Activated gamma-delta T cell (primary cell): ENCODE data around the gene PPP1R15B.

Source experiments
- DNase-seq: peaks from one replicate; lab custom pipeline; 2025; lab: John Stamatoyannopoulos, UW

The PPP1R15B gene

DNA sequence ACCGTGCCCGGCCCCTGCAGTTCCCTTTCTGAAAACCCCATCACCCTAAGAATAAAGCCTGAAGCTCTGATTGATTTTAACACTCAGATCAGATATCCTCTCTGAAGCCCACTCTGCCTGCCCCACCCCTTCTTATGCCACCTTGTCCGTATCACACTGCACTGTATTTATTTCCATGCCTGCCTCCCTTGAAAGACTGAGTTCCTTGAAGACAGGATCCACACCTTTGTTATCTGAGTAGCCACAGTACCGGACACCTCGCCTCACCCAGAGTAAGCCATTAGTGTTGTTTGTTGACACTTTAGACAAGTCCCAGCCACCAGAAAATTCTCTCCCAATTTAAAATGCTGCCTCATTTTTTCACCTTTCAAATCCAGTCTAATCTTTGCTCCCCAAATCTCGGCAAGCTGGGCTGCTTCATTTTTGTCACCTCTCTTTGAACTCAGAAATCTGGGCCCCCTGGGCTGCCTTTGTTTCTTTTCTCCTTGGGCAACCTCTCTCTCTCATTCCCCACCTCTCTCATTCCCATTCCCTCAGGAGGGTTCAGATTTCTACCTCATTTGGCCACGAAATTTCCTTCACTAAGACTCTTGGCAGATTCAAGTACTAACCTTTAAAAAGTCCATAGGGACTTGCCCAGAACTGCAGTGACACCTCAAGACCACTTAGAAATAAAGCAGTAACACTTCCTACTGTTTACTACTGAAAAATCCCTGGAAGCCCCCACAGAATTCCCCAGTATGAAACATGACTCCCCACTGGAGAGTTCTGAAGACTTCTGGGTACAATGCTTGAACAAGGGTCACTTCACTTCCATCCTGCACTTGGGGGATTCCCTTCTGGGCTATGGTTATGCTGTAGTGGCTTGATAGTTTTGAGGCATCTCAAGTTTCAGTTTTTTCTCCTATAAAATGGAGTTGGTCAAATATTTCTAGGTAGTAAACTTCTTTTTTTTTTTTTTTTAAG is 8.7 kb upstream of the PPP1R15B start:
- no peak for DNase-seq

DNA sequence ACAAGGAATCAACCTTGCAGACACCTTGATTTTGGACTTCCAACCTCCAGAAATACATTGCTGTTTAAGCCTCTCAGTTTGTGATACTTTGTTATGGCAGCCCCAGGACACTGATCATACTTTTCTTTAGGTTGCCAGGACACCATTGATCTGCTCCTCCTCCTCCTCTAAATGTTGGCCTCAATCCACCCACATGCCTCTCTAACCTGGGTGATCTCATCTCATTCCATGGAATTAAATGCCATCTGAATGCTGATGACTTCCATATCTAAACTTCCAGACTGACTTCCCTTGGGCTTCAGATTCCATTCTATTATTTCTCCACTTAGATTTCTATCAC is 7.4 kb upstream of the PPP1R15B start:
- DNase-seq = no peak

DNA sequence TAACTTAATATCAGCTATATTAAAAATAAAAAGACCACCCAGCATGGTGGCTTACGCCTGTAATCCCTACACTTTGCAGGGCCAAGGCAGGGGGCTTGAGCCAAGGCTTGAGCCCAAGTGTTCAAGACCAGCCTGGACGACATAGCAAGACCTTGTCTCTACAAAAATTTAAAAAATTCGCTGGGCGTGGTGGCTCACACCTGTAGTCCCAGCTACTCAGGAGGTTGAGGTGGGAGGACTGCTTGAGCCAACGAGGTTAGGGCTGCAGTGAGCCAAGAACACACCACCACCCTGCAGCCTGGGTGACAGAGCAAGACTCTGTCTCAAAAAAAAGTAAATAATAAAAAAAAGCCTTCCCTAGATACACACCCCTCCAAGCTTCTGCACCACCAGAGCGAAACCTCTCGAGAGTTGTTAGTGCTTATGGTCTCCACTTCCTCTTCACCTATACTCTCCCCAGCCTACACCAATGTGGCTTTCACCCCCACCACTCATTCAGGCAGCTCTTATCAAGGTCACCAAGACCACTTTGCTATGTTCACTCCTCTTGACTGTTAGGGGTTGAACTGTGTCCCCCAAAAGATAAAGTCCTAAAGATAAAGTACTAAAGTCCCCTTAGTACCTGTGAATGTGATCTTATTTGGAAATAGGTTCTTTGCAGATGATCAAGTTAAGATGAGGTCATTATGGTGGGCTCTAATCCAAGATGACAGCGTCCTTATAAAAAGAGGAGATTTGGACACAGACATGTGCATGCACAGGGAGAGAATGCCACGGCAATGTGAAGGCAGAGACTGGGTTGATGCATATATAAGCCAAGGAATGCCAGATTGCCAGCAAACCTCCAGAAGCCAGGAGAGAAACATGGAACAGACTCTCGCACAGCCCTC is 6.8 kb upstream of the PPP1R15B start:
- DNase-seq = no peak

DNA sequence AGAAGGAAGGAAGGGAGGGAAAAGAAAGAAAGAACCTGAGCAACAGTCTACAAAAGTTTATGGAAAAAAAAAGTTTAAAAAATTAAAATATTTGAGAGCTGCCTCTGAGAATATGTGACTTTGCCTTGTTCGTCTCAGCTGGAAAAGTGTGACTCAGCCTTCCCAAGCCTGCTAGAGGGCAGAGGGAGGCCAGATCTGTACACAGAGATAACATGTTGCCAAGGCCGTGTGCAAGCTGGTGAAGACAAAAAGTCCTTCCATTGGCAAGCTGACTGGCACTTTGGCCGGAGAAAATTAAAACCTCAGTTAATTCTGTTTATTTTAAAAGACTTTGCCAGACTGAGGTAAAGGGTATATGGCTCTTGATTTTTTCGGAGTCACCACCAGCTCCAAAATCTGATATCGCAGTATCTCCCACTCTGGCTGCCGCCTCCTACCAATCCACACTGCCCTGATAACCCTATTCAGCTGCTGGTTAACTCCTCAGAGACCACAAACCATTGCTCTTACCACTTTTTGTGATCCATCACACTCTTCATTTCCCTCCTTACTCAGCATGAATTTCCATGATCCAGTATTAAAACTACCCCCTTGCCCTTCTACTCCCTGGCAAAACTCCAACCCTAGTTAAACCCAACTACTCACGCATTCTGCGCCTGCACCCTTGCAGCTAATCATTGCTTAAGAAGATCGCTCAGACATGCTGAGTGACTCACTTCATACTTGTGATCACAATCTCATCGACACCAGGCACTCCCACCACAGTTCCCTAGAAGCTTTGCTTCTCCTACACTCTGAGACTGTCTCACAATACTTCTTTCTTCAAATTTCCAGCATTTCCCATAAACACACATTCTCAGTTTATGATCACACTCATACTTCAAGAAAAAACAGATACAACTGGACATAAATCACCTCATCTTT is 5.7 kb upstream of the PPP1R15B start:
- DNase-seq = no peak

DNA sequence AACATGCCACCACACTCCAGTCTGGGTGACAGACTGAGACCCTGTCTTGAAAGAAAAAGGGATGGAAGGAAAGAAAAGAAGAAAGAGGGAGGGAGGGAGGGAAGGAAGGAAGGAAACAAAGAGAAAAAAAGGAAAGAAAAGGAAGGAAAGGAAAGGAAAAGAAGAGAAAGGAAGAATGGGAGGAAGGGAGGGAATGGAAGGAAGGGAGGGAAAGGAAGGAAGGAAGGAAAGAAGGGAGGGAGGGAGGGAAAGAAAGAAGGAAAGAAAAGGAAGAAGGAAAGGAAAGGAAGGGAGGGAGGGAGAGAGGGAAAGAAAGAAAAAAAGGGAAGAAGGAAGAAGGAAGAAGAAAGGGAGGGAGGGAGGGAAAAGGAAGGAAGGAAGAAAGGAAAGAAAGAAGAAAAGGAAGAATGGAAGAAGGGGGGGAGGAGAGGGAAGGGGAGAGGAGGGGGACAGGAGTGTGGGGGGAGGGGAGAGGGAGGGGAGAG is 5.0 kb upstream of the PPP1R15B start:
- DNase-seq = no peak

DNA sequence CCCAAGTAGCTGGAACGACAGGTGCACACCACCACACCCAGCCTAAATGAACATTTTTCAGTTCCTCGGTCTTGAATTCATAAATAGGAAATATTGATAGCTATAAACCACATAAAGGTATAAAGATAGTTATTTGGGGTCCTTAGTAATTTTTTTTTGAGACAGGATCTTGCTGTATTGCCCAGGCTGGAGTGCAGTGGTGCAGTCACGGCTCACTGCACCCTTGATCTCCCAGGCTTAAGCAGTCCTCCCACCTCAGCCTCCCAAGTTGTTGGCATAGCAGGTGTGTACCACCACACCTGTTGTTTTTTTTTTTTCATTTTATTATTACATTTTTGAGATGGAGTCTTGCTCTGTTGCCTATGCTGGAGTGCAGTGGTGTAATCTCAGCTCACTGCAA is 3.7 kb upstream of the PPP1R15B start:
- DNase-seq = no peak

DNA sequence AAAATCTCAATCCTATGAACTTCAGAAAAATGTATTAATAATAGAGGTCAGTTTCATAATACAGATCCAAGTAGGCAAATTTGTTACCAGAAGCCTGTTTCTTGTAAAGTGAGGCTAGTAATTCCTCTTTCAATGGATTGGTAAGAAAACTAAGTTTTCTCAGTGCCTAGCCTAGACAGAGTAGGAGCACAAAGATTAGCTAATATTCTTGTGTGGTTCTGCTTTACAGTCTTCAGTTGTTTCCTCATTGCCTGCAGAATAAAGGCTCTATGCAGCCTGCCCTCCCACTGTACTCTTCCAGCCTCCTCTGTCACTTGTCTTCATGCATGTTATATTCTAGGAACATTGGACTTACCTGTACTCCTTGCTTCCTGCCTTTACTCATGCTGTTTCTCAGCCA is 2.4 kb upstream of the PPP1R15B start:
- no peak for DNase-seq

DNA sequence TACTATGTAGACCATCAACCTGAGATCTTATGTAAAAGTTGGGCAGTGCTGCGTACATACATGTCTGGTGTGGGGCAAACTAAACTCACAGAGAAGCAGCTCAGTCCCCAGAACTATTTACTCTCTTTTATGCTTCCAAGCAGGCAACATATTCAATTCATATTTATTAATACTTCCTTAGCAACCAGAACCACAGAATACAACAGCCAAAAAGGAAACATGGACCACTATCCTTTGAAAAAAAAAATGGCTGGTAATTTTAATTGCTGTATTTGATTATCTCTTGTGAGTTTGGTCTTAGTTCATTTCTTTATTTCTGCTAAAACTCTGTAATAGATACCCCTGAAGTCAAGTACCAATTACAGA is 1.5 kb upstream of the PPP1R15B start:
- DNase-seq = no peak

DNA sequence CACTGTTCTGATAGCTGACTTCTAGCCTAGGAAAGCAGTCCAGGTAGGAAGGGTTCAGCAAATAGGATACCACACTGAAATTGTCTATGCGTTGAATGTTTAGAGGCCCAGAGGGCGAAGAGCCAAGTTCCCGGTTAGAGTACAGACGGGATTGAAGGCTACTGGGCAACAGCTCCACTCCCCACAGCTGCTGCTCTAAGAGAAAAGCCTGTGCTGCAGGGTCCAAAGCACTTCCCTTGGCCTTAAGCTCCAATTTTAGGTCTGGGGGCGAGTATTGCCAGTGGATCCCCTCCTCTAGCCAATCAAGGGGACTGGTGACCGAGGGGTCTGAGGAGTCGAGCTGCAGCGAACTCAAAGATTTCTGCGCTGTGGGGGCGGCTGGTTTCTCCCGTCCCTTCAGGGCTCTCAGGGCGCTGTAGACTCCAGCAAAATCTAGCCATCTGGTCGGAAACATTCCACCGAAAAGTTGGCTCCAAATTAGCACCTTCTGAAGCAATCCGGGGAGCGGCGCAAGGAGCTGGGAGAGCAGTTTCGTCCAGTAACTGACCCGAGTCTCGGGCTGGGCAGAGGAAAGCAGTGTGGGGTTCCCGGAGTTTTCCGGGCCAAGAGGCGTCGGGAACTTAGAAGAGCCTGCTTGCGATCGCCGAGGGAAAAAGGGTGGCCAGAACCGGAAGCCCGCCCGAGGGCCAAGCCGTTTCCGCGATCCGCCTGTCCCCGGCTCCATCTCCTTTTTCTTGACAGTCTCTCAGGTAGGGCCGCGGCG is 748 bp downstream of the PPP1R15B start:
- DNase-seq = no peak

DNA sequence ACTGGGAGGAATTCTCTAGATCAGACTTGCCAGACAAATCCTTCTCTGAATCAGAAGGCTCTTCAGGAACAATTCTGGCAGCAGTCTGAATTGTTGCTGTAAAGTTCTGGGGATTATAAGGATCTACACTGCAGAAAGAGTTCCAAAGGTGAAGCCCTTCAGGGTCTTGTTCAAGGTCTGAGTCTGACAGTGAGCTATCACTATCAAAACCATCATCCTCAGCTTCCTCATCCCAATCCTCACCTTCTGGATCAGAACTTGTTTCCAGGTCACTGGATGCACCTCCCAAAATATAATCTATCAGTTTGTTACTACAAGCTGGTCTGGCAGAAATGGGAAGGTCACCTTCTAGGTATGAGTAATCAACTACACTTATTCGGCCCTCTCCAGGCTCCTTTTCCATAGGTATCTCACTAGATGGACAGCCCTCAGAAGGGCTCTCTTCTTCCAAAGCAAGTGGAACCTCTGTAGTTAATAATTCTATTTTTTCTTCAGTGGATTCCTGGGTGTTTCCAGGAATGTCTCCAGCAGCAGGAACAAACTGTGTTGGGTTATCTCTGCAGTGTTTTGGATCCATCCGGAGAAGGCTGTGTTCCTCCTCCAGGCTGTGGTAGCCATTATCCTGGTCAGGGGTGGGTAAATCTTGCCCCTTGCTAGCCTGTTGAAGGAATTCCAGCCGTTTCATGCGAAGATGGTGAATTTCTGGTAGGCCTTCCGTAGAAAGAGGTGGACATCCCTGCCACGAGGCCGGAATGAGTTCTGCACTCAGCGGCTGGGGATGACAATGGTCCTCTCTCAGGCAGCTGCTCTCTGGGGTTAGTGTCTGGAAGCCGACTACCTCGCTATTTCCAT is 1.6 kb downstream of the PPP1R15B start:
- no peak for DNase-seq

DNA sequence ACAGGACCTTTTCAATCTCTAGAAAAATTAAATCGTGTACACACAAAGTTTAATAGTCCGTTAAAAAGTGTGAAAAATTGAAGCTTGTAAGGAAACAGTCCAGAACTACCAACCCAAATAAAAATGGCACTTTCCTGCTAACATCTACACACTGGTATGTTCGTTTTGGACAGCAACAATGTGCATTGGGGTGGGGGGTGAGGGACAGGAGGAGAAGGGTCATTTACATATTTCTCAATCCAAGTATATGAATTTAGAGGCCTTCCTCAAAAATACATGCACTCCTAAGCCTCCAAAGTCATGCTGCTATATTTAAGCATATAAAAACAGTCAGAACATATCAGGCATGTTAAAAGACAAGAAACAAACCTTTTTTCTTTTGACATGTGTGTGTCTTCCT is 2.5 kb downstream of the PPP1R15B start:
- no peak for DNase-seq

DNA sequence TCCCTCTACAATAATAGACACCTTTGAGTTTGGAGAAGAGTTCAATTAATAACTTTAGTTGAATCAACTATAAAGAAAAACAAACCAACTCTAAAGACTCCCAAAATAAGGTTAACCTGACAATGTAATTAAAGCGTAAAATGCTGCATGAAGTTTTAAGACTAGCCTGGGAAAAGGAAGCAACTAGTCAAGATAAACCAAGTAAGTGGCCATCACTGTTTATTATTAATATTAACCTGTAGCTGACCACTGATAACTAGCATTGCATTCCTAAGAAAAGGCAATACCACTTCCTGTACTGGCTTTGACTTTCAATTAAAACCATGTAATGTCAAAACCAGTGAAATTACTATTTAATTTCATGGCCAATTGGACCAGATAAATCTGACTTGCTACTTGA is 3.0 kb downstream of the PPP1R15B start:
- DNase-seq = no peak

DNA sequence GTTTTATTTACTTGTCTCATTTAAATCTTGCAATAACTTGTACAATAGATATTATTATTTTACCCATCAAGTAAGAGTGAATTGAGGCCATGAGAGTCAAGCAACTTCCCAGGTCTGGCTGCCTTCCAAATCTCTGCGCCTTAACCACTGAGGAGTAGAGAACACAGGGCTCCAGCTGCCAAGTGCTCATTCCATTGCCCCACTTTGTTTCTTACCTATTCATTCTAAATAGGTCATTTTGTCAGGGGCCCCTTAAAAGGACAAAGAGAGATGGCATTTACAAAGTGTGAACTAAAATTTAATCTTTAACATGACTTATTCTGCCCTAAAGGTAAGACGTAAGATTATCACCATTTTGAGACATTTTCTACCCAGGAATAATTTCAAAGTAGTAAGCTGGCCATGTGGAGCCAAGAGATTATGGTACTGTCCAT is 3.5 kb downstream of the PPP1R15B start:
- DNase-seq = no peak

DNA sequence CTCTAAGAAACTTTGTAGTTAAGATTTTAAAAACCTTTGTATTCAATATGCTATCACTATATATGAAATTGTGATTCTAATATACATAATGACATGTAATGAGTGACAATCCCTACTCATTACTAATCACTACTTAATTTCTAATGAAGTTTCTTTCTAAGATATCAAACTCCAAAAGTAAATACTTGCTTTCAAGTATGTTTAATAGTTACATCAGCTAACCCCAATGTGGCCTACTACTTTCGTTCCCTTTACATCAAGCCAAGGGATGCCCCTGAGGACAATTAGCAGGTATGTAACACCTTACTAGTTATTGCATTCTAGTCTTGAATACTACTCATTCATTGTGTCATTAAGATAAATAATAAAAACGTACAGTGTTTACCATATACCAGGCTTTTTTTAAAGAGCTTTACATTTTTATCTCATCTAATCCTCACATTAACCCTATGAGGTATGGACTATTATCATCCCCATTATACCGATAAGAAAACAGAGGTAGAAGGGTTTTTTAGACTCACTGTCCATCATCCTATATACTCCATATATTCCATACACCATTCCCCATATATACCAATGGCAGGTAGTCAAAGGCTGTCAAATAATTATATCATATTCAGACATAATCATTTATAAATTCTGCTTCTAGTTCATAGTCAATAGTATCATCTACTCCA is 4.2 kb downstream of the PPP1R15B start:
- no peak for DNase-seq

DNA sequence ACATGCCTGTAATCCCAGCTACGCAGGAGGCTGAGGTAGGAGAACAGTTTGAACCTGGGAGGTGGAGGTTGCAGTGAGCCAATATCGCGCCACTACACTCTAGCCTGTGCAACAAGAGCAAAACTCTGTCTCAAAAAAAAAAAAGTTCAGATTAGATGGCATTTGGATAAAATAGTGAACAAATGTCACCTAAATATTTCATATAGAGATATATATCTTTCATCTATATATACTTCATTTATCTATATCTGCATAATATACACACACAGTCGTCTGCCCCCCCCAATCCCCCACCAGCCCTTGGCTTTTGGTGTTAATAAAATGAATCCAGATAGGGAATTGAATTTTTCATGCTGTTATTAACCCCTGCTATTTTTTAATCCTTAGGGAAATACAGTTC is 5.0 kb downstream of the PPP1R15B start:
- no peak for DNase-seq

DNA sequence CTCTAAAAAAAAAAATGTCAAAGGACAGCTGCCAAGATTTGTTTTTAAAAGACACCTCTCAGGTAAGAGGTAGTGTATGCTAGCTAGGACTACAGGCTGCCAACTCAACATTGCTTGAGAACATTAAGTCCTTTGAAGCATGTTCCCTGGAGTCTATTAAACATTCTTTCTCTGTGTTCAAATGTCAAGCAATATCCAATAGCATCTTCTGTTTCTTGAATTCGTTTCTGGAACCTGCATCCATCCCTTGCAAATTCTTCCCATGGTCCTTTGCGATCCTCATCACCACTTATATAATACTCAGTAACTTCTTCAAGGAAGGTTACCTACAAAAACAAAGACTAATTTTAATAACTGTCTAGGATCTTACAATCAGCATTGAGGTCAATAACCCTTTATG is 5.6 kb downstream of the PPP1R15B start:
- DNase-seq = no peak

DNA sequence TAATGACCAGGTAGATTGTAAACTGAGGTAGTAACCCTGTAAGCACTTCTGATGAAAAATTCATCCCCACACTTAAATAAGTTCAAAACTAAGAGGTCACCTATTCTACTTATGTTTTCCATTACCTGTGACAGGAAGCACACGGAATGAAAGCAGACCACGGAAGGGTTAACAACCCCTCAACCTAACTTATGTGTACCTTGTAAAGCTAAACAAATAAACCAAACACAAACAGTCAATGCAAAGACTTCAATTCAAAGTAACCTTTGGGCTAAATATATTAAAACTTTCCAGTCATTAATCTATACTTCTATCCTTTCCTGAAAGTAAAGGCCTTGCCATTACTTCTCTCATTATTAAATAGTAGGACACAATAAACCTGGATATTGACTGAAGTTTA is 7.0 kb downstream of the PPP1R15B start:
- DNase-seq = no peak

DNA sequence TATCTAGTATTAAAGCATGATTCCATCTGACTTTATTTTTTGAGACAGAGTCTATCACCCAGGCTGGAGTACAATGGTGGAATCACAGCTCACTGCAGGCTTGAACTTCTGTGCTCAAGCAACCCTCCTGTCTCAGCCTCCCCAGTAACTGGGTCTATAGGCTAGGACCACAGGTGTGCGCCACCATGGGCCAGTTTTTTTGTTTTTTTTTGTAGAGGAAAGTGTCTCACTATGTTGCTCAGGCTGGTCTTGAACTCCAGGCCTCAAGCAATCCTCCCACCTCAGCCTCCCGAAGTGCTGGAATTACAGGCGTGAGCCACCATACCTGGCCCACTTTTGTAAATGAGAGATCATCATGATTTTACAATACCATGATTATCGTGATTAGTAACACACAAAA is 9.2 kb downstream of the PPP1R15B start:
- DNase-seq = no peak

DNA sequence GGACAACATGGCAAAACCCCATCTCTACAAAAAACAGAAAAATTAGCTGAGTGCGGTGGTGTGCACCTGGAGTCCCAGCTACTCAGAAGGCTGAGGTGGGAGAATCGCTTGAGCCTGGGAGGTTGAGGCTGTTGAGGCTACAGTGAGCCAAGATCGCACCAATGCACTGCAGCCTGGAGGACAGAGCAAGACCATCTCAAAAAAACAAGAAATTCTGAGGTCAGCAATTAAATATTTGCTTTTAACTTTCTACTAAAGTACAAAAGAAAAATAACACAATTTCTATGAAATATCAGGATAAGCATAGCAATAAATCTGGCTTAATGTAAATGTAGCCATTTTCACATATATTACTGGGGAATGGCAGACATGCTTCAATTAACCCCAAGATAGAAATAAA is 9.9 kb downstream of the PPP1R15B start:
- no peak for DNase-seq
